Activated CD4-positive, alpha-beta T cell treated with anti-CD3 and anti-CD28 coated beads for 1 hour (primary cell): ENCODE data around the gene SAT1.

ENCODE experiments used
- DNase-seq: peaks from one replicate; pipeline ENCODE4 v3.0.0-alpha.2; 2020

The SAT1 gene

GRCh38 chrX:23811656-23812055, 28.7 kb downstream of the SAT1 start:
- no peak for DNase-seq

- DNase-seq = no peak
These were observed 30.8 kb downstream of the SAT1 start for GRCh38 chrX:23813808-23814207.

GRCh38 chrX:23815376-23815775, 32.4 kb downstream of the SAT1 start:
- DNase-seq = no peak

GRCh38 chrX:23816179-23816578, 33.2 kb downstream of the SAT1 start:
- no peak for DNase-seq

- no peak for DNase-seq
These were observed 35.0 kb downstream of the SAT1 start for GRCh38 chrX:23817979-23818336.

GRCh38 chrX:23819385-23820234, 36.6 kb downstream of the SAT1 start:
- DNase-seq = no peak

GRCh38 chrX:23820235-23820782, 37.3 kb downstream of the SAT1 start:
- DNase-seq = no peak

- no peak for DNase-seq
These were observed 38.9 kb downstream of the SAT1 start for GRCh38 chrX:23821847-23822246.

GRCh38 chrX:23822397-23822796, 39.4 kb downstream of the SAT1 start:
- no peak for DNase-seq

- no peak for DNase-seq
These were observed 39.9 kb downstream of the SAT1 start for GRCh38 chrX:23822841-23823240.

- DNase-seq = no peak
These were observed 42.7 kb downstream of the SAT1 start for GRCh38 chrX:23825675-23826074.

GRCh38 chrX:23826216-23826615, 43.2 kb downstream of the SAT1 start:
- no peak for DNase-seq

- no peak for DNase-seq
These were observed 43.7 kb downstream of the SAT1 start for GRCh38 chrX:23826653-23827052.

- no peak for DNase-seq
These were observed 45.9 kb downstream of the SAT1 start for GRCh38 chrX:23828881-23829280.

GRCh38 chrX:23832721-23833120, 49.7 kb downstream of the SAT1 start:
- no peak for DNase-seq
